Activated CD4-positive, alpha-beta T cell treated with anti-CD3 and anti-CD28 coated beads, Interleukin-2, amount 10 ng/mL, durations not matched to agents 7 days and 5 days (primary cell): ENCODE measurements around the gene ALG9. TPM values are rescaled to one million over a fixed set of nuclear protein-coding genes. Genes with fewer than 3 reads are reported as not detected.

Experiments used
- CTCF ChIA-PET: fragments of 350-600 bp; sonication (Branson Sonifier 250); formaldehyde crosslinking; loops from one replicate; lab custom pipeline; 2021; ENCODE audit warnings: antibody characterized with exemption; lab: Charles Lee
- POLR2A ChIA-PET: fragments of 350-600 bp; sonication (Branson Sonifier 250); formaldehyde crosslinking; loops from one replicate; lab custom pipeline; 2021; ENCODE audit warnings: antibody characterized with exemption; lab: Charles Lee
- DNase-seq: peaks from one replicate; pipeline ENCODE4 v3.0.0-alpha.2; 2020
- H3K27ac Mint-ChIP-seq: one replicate; pipeline ENCODE4 v1.8.0; 2021; ENCODE audit warnings: mild to moderate bottlenecking, moderate library complexity, mixed read lengths
- H3K27me3 Mint-ChIP-seq: one replicate; pipeline ENCODE4 v1.8.0; 2021; ENCODE audit warnings: mixed read lengths
- H3K36me3 Mint-ChIP-seq: one replicate; pipeline ENCODE4 v1.8.0; 2021; ENCODE audit warnings: low read depth, mixed read lengths
- H3K4me1 Mint-ChIP-seq: one replicate; pipeline ENCODE4 v1.8.0; 2021; ENCODE audit warnings: mixed read lengths
- H3K4me3 Mint-ChIP-seq: one replicate; pipeline ENCODE4 v1.8.0; 2021; ENCODE audit warnings: mild to moderate bottlenecking, moderate library complexity, mixed read lengths
- H3K9me3 Mint-ChIP-seq: one replicate; pipeline ENCODE4 v1.8.0; 2021; ENCODE audit warnings: mixed read lengths
- total RNA-seq, 2 experiments: library from RNA; stranded (reverse); gene quantifications; one replicate each; pipeline ENCODE4 v1.2.3, GENCODE V29; 2021

ALG9 gene
- total RNA-seq, 2 experiments from 2014 or later = 22.9 to 31.7 TPM

DNA sequence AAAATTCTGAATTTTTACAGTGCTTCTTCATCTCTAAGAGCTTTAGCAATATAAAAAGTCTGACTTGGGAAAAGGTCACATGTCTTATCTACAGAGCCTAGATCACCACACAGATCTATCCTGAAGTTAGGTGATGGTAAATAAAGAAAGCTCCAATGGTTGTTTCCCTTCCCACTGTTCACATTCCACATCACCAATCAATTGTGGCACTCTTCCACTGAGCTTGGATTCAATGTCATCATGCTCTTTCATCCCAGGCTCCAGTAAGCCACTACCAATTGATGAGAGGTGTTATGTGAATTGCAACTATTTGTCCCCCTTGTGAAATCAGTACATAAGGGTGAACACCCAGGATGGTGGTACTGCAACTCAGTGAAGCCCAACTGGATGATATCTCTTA is 47.8 kb downstream of the ALG9 start:
- H3K27ac Mint-ChIP-seq = no peak overlapping the region
- no peak overlapping the region for H3K4me3 Mint-ChIP-seq
- no peaks in the 10 kb centered on the region for H3K27me3 Mint-ChIP-seq
- no peaks in the 10 kb centered on the region for H3K9me3 Mint-ChIP-seq
- ChIA-PET CTCF (interaction anchor here (0.9 to 1.4 kb wide), 3 partner anchors 9 to 18 kb away, joined by 3 to 6 read pairs (median 3); no protein-coding TSS in a partner anchor), POLR2A (no interaction called here)
- H3K36me3 Mint-ChIP-seq = peaks cover 12% of the 10 kb centered on the region
- no peak for DNase-seq
- no peaks in the 10 kb centered on the region for H3K4me1 Mint-ChIP-seq

DNA sequence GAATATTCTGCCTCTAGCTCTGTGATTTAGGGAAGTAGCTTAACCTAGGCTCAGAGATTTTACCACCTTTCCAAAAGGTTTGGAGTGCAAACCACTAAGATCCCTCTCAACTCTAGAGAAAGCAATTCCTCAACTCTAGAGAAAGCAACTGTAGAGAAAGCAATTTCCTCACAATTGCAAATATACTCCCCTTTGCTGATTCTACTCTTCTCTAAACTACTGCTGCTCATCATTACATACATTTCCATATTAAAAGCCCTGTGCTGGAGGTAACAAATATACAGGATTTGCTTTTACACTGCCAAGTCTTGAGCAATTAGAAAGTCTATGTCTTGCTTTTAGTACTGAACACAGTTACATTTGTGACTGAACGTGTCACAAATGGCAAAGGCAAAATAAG is 48.2 kb downstream of the ALG9 start:
- DNase-seq = no peak
- Mint-ChIP-seq H3K27ac (no peak overlapping the region), H3K36me3 (peaks cover 13% of the 10 kb centered on the region), H3K4me1 (no peaks in the 10 kb centered on the region), H3K27me3 (no peaks in the 10 kb centered on the region), H3K4me3 (no peak overlapping the region), H3K9me3 (no peaks in the 10 kb centered on the region)
- CTCF ChIA-PET = interaction anchor here (0.9 to 1.5 kb wide), 5 partner anchors 9 to 19 kb away, joined by 3 to 6 read pairs (median 3); no protein-coding TSS in a partner anchor
- POLR2A ChIA-PET = interaction anchor here (0.6 kb wide), 1 partner anchor 226 kb away, joined by 3 read pairs; no protein-coding TSS in a partner anchor

DNA sequence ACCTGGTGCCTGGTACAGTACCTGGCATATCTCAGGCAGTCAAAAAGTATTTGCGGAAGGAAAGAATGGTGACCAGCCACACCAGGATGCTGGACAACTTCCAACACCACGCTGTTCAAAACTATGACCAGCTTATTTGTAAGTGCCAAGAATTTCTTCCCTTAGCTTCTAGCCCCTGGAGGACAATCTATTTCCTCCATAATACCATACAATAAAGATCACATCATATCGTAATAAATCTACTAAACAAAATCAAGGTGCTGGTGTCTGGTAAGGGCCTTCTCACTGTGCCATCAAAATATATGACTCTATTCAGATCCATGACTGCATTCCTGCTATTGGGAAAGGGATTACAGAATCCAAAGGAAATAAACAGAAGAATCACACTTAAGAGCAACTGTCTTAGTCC is 51.5 kb downstream of the ALG9 start:
- ChIA-PET POLR2A (no interaction called here), CTCF (no interaction called here)
- Mint-ChIP-seq H3K36me3 (peaks cover 11% of the 10 kb centered on the region), H3K27ac (no peak overlapping the region), H3K4me1 (no peaks in the 10 kb centered on the region), H3K9me3 (no peaks in the 10 kb centered on the region), H3K27me3 (no peaks in the 10 kb centered on the region), H3K4me3 (no peak overlapping the region)
- DNase-seq = no peak

DNA sequence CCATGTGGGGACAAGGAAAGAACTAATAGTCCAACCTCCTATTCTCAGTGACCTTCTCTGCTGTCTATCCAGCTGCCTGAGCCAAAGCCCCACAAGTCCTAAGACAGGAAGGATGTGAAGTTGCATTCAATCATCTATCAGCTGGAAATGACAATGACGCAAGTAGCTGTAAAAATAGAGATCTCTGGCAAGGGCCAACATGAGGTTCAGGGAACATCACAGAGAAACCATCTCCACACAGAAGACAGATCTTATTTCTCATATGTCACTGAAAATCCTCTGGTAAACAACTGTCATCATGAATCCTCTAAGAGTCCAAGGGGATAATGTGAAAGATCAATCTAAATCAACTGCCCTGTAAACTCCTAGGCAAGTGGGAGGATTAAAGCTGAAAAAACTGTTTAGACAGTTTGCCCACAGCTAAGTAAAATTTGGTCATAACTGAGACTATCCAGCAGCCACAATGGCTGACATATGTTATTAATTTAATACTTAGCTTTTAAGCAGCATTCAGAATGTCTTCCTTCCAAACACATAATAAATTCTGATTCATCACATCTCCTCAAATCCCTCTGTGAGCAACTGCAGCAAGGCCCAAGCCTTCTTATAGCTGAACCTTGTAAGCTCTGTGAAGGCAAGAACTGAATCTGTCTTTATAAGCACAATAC is 52.1 kb downstream of the ALG9 start:
- CTCF ChIA-PET = interaction anchor here (1.7 kb wide), 1 partner anchor 14 kb away, joined by 4 read pairs; no protein-coding TSS in a partner anchor
- Mint-ChIP-seq H3K27me3 (no peaks in the 10 kb centered on the region), H3K4me3 (no peak overlapping the region)

DNA sequence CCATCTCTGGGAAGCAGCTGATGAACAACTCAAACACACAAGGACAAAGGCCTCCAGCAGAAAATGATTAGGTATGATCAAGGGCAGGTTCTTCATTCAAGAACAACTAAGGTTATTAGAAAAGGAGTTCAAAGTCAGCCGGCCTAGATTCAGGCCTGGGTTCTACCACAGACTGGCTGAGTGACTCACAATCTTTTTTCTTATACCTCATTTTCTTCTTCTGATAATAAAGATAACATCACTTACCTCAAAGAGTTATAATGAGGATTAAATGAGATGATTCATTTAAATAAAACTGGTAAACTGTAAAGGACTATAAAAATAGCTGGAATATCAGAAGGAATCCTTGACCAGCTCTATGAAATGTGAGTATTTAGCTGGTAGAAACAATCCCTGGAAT is 55.9 kb downstream of the ALG9 start:
- POLR2A ChIA-PET = no interaction called here
- H3K4me3 Mint-ChIP-seq = no peak overlapping the region
- H3K4me1 Mint-ChIP-seq = no peaks in the 10 kb centered on the region
- DNase-seq = no peak
- H3K27me3 Mint-ChIP-seq = no peaks in the 10 kb centered on the region
- CTCF ChIA-PET = interaction anchor here (1.0 kb wide), 1 partner anchor 234 kb away, joined by 4 read pairs; no protein-coding TSS in a partner anchor
- peaks cover 13% of the 10 kb centered on the region for H3K36me3 Mint-ChIP-seq
- H3K27ac Mint-ChIP-seq = no peak overlapping the region
- H3K9me3 Mint-ChIP-seq = no peaks in the 10 kb centered on the region

More for the DNA sequence above, 52.1 kb downstream of the ALG9 start:
- Mint-ChIP-seq H3K27ac (no peak overlapping the region), H3K4me1 (no peaks in the 10 kb centered on the region), H3K36me3 (peaks cover 11% of the 10 kb centered on the region), H3K9me3 (no peaks in the 10 kb centered on the region)
- DNase-seq = no peak
- POLR2A ChIA-PET = no interaction called here

DNA sequence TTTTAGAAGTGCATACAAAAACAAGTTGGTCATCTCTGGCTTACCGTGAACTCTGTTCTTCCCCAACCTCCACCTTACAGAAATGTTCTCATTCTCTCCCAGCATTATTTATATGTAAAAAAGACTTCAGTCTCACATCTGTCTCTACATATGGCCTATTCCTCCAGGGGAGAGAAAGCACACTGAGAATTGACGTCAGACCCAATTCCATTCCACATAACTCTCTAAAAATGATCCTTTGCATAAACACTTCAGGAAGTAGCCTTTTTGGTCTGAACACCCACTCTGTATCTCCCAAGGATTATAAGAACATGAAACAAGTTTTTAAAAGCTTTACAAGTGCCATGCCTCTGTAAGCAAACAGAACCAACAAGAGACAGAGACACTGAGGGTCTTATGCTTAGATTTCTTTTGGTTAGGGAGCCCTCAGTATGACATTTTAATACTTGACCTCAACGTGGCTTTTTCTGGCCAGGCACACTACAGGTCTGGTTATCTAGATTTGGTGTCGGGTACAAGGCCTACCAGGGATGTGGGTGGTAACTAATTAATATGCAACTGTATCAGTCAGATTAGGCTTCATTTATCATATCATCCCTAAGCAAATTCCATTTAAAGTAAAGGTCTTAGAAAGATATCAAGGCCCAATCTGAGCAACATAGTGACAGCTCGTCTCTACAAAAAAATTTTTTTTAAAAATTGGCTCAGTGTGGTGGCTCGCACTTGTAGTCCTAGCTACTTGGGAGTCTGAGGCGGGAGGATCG is 56.6 kb downstream of the ALG9 start:
- no peak overlapping the region for H3K4me3 Mint-ChIP-seq

DNA sequence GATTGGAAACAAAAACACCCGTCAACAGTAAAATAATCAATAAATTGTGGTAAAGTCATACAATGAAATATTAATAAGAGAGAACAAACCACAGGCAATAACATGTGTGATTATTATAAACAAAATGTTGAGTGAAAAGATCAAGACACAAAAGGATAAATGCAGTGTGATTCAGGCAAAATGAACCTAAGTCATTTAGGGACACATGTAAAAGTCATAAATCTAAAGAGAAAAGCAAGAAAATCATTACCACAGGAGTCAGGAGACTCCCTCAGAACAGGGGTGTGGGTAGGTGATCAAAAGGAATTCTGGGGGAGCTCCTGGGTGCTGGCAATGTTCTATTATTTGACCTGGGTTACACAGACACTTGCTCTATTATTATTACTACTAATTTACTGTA is 57.3 kb downstream of the ALG9 start:
- Mint-ChIP-seq H3K27ac (no peak overlapping the region), H3K36me3 (peaks cover 15% of the 10 kb centered on the region), H3K4me1 (no peaks in the 10 kb centered on the region), H3K27me3 (no peaks in the 10 kb centered on the region), H3K9me3 (no peaks in the 10 kb centered on the region), H3K4me3 (no peak overlapping the region)
- DNase-seq = no peak
- ChIA-PET POLR2A (no interaction called here), CTCF (interaction anchor here (0.5 to 1.4 kb wide), 2 partner anchors 11 to 87 kb away, joined by 3 read pairs; no protein-coding TSS in a partner anchor)

More for the DNA sequence above, 56.6 kb downstream of the ALG9 start:
- Mint-ChIP-seq H3K27me3 (no peaks in the 10 kb centered on the region), H3K36me3 (peaks cover 15% of the 10 kb centered on the region), H3K27ac (no peak overlapping the region), H3K9me3 (no peaks in the 10 kb centered on the region), H3K4me1 (no peaks in the 10 kb centered on the region)
- ChIA-PET POLR2A (no interaction called here), CTCF (interaction anchor here (1.0 to 1.4 kb wide), 2 partner anchors 10 to 233 kb away, joined by 3 to 4 read pairs; no protein-coding TSS in a partner anchor)
- no peak for DNase-seq

DNA sequence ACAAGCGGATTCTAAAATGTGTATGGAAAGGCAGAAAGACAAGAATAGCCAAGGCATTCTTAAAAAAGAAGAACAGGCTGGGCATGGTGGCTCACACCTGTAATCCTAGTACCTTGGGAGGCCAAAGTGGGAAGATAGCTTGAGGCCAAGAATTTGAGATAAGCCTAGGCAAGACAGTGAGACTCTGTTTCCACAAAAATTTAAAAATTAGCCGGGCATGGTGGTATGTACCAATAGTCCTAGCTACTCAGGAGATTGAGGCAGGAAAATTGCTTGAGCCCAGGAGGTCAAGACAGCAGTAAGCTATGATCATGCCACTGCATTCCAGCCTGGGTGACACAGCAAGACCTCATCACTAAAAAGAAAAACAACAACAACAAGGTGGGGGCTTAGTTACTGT is 59.2 kb downstream of the ALG9 start:
- Mint-ChIP-seq H3K27me3 (no peaks in the 10 kb centered on the region), H3K27ac (no peak overlapping the region), H3K9me3 (no peaks in the 10 kb centered on the region), H3K4me3 (no peak overlapping the region), H3K4me1 (no peaks in the 10 kb centered on the region), H3K36me3 (peaks cover 24% of the 10 kb centered on the region)
- no peak for DNase-seq
- CTCF ChIA-PET = interaction anchor here (0.7 kb wide), 1 partner anchor 13 kb away, joined by 3 read pairs; no protein-coding TSS in a partner anchor
- POLR2A ChIA-PET = no interaction called here

DNA sequence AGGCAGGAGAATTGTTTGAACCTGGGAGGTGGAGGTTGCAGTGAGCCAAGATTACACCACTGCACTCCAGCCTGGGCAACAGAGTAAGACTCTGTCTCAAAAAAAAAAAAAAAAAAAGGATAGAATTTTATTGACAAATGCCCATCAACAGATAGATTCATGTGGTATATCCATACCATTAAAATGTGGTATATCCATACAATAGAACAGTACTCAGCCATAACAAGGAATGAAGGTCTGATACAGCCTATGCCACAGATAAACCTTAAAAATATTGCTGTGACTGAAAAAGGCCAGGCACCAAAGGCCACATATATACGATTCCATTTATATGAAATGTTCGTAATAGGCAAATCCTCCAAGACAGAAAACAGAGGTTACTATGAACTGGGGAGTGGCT is 59.9 kb downstream of the ALG9 start:
- DNase-seq = no peak
- H3K4me3 Mint-ChIP-seq = no peak overlapping the region
- H3K36me3 Mint-ChIP-seq = peaks cover 26% of the 10 kb centered on the region
- no peaks in the 10 kb centered on the region for H3K9me3 Mint-ChIP-seq
- no peaks in the 10 kb centered on the region for H3K4me1 Mint-ChIP-seq
- ChIA-PET CTCF (no interaction called here), POLR2A (no interaction called here)
- no peak overlapping the region for H3K27ac Mint-ChIP-seq
- no peaks in the 10 kb centered on the region for H3K27me3 Mint-ChIP-seq

DNA sequence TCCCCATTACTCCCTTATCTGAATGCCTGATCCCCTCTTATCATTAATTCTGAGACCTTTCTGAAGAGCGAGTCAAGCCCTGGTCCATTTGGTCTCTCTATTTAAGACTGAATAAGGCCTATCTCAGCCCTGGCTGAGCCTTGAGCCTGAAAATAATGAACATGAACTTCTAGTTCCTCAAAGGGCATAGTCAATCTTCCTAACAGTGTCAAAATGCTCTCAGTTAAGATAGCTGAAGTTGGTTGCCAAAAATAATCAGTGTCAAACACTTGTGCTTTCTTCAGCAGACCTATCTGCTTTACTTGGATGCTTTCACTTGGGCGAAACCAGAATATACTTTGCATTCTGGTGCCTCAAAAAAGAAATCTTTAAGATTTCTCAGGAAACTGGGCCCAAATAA is 62.5 kb downstream of the ALG9 start:
- H3K4me3 Mint-ChIP-seq = no peak overlapping the region
- no peaks in the 10 kb centered on the region for H3K27me3 Mint-ChIP-seq
- ChIA-PET CTCF (interaction anchor here (0.9 to 1.0 kb wide), 2 partner anchors 13 to 14 kb away, joined by 4 read pairs; no protein-coding TSS in a partner anchor), POLR2A (no interaction called here)
- H3K27ac Mint-ChIP-seq = no peak overlapping the region
- peaks cover 33% of the 10 kb centered on the region for H3K36me3 Mint-ChIP-seq
- H3K9me3 Mint-ChIP-seq = no peaks in the 10 kb centered on the region
- DNase-seq = no peak
- H3K4me1 Mint-ChIP-seq = no peaks in the 10 kb centered on the region

DNA sequence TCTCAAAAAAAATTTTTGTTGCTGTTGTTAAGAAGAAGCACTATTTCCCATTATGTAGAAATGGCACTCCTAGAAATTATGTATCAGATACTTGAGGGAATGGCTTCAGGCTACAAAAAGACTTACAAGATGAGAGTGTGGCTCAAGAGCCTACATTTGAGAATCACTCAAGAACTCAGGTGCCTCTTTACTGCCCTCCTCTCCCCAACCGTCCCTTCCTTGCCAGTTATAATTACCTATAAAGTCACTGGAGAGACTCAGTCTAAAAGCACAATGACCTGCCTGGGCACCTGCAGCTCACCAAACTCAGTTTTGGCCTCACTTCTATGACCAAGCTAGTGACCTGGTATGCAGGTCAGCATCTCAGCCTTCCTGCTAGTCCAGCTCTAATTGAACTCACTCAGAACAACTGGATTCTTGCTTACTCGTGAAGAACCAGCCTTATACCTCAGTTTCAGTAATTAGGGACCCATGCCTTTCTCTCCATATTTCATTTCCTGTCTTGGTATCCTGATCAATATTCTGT is 63.3 kb downstream of the ALG9 start:
- no peak for DNase-seq
- peaks cover 3% of the 10 kb centered on the region for H3K4me1 Mint-ChIP-seq
- ChIA-PET POLR2A (no interaction called here), CTCF (interaction anchor here (0.9 to 1.1 kb wide), 2 partner anchors 11 to 14 kb away, joined by 3 to 4 read pairs; no protein-coding TSS in a partner anchor)
- H3K9me3 Mint-ChIP-seq = no peaks in the 10 kb centered on the region
- no peak overlapping the region for H3K27ac Mint-ChIP-seq
- no peak overlapping the region for H3K4me3 Mint-ChIP-seq
- no peaks in the 10 kb centered on the region for H3K27me3 Mint-ChIP-seq
- H3K36me3 Mint-ChIP-seq = peaks cover 39% of the 10 kb centered on the region

DNA sequence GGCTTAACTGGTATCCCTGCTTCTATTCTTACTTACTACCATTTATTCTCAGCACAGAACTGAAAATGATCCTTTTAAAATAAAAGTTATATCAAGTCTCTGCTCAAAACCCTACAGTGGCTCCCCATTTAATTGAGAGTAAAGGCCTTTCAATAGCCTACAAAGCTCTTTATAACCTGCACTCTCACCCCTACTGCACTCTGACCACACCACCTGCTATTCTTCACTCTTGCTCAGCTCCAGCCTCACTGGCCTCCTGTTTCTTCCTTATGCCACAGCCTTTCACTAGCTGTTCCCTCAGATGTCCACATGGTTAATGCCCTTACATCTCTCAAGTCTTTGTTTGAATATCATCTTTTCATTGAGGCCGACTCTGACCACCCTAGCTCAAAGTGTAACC is 64.3 kb downstream of the ALG9 start:
- POLR2A ChIA-PET = no interaction called here
- CTCF ChIA-PET = interaction anchor here (1.1 to 1.4 kb wide), 3 partner anchors 10 to 58 kb away, joined by 3 read pairs; no protein-coding TSS in a partner anchor
- H3K9me3 Mint-ChIP-seq = no peaks in the 10 kb centered on the region

More for the DNA sequence above, 64.3 kb downstream of the ALG9 start:
- Mint-ChIP-seq H3K36me3 (peaks cover 37% of the 10 kb centered on the region), H3K27me3 (no peaks in the 10 kb centered on the region), H3K4me1 (peaks cover 3% of the 10 kb centered on the region), H3K27ac (no peak overlapping the region), H3K4me3 (no peak overlapping the region)
- DNase-seq = no peak
